Prostate gland (tissue), 2 donors: ENCODE measurements around the gene ZNRF4. TPM values are rescaled to one million over a fixed set of nuclear protein-coding genes. Genes with fewer than 3 reads are reported as not detected.

Experiments used
- DNase-seq: peaks from one replicate; pipeline ENCODE4 v3.0.0-alpha.2; 2019; ENCODE audit warnings: low spot score
- H3K27ac ChIP-seq, 2 donors: fragments of 200-600 bp; sonication (generic); 2 replicates each; pipeline ENCODE4 v1.5.1; 2017 to 2019
- H3K27me3 ChIP-seq: fragments of 200-600 bp; sonication (generic); replicated peaks from 2 replicates; pipeline ENCODE4 v1.5.1; 2019; ENCODE audit not compliant: insufficient read depth
- H3K36me3 ChIP-seq, 2 donors: fragments of 200-600 bp; sonication (generic); 1 replicate in 1 of 2; 2 replicates in 1 of 2; pipeline versions ENCODE4 v1.5.1 to v1.8.1; 2017 to 2019
- H3K4me1 ChIP-seq: fragments of 200-600 bp; sonication (generic); replicated peaks from 2 replicates; pipeline ENCODE4 v1.5.1; 2019
- H3K4me3 ChIP-seq, 2 donors: fragments of 200-600 bp; sonication (generic); 2 replicates each; pipeline ENCODE4 v1.5.1; 2017 to 2019
- H3K9me3 ChIP-seq: fragments of 200-600 bp; sonication (generic); 2 replicates; pipeline ENCODE4 v1.5.1; 2017
- POLR2A ChIP-seq: fragments of 450-650 bp; IDR thresholded peaks from one replicate; pipeline ENCODE4 v1.6.1; 2016; ENCODE audit warnings: antibody characterized with exemption, mild to moderate bottlenecking
- POLR2AphosphoS5 ChIP-seq: sonication (generic); formaldehyde crosslinking; IDR thresholded peaks from one replicate; pipeline ENCODE4 v1.6.1; 2017; ENCODE audit warnings: antibody characterized with exemption
- WGBS: methylation state at CpG from one replicate; pipeline ENCODE4 v1.1.5; 2018; 5-methylcytosine and 5-hydroxymethylcytosine counted together
- intact Hi-C: fragments of 100-400 bp; cut with DNase I; formaldehyde crosslinking; loops from one replicate; pipeline ENCODE4 v1.14.2; 2022
- total RNA-seq, 2 donors: library from RNA; depleted of rRNA; stranded (reverse); fragments of >200 nt; gene quantifications; one replicate each; pipeline ENCODE4 v1.1.0, GENCODE V29; 2016
- TF ChIP-seq, protein P1 (sequence below), 4 experiments: fragments of 200-600 bp in 2 of 4; fragments of 450-650 bp in 2 of 4; sonication (generic) in 2 of 4; IDR thresholded peaks; 1 replicate in 3 of 4; 2 replicates in 1 of 4; pipeline ENCODE4 v1.5.1; 2016 to 2019; ENCODE audit warnings: antibody characterized with exemption in 4 of 4, mild to moderate bottlenecking in 2 of 4, moderate library complexity in 2 of 4

The ZNRF4 gene
- total RNA-seq, 2 donors from 2014 or later: 13.2 TPM; not detected in 1

DNA sequence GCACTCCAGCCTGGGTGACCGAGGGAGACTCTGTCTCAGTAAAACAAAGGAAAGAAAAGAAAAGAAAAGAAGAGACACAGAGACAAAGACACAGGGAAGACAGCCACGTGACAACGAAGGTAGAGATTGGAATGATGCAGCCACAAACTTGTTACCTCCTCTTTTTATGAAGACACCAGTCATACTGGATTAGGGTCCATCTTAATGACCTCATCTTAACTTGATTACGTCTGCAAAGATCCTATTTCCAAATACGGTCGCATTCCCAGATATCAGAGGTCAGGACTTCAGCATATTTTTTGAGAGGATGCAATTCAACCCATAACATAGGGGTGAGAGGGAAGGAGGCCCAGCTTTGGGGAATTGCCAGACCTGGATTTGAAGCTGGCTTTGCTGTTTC lies 4.1 kb downstream of the ZNRF4 start:
- intact Hi-C loops: no loop called here
- H3K27me3 ChIP-seq: no peaks in the 10 kb centered on the region
- no peaks in the 10 kb centered on the region for H3K4me1 ChIP-seq
- no peak overlapping the region for H3K4me3 ChIP-seq
- WGBS: 64% methylated on average over 6 of the region's 6 CpGs
- TF ChIP-seq POLR2A: no peak
- no peaks in the 10 kb centered on the region for H3K36me3 ChIP-seq
- no peak for DNase-seq
- no peaks in the 10 kb centered on the region for H3K9me3 ChIP-seq
- H3K27ac ChIP-seq: no peak overlapping the region

DNA sequence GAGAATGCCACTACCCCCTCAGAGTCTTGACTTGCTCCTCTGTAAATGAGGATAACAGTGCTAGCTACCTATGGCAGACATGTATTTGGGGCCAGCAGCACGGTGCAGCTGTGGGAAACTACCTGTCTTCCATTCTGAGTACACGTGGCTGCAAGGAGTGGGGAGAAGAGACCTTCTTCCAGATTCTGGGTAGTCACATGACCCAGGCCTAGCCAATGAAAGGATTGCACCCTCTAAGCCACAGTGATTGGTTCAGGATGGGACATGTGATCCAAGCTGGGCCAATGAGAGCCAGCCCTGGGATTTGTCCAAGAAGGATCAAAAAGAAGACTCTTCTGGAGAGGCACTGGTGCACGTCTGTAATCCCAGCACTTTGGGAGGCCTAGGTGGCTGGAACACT lies 5.5 kb downstream of the ZNRF4 start:
- WGBS: 64% methylated on average over 3 of the region's 3 CpGs
- TF ChIP-seq POLR2AphosphoS5: no peak
- no peak for TF ChIP-seq POLR2A
- TF ChIP-seq, protein P1, sequence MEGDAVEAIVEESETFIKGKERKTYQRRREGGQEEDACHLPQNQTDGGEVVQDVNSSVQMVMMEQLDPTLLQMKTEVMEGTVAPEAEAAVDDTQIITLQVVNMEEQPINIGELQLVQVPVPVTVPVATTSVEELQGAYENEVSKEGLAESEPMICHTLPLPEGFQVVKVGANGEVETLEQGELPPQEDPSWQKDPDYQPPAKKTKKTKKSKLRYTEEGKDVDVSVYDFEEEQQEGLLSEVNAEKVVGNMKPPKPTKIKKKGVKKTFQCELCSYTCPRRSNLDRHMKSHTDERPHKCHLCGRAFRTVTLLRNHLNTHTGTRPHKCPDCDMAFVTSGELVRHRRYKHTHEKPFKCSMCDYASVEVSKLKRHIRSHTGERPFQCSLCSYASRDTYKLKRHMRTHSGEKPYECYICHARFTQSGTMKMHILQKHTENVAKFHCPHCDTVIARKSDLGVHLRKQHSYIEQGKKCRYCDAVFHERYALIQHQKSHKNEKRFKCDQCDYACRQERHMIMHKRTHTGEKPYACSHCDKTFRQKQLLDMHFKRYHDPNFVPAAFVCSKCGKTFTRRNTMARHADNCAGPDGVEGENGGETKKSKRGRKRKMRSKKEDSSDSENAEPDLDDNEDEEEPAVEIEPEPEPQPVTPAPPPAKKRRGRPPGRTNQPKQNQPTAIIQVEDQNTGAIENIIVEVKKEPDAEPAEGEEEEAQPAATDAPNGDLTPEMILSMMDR (IDR thresholded peaks at IDR 0.05): no peak
- Histone ChIP-seq H3K4me1 (no peaks in the 10 kb centered on the region), H3K27ac (no peak overlapping the region), H3K9me3 (no peaks in the 10 kb centered on the region), H3K27me3 (no peaks in the 10 kb centered on the region), H3K4me3 (no peak overlapping the region), H3K36me3 (no peaks in the 10 kb centered on the region)
- no peak for DNase-seq
- intact Hi-C loops: no loop called here

DNA sequence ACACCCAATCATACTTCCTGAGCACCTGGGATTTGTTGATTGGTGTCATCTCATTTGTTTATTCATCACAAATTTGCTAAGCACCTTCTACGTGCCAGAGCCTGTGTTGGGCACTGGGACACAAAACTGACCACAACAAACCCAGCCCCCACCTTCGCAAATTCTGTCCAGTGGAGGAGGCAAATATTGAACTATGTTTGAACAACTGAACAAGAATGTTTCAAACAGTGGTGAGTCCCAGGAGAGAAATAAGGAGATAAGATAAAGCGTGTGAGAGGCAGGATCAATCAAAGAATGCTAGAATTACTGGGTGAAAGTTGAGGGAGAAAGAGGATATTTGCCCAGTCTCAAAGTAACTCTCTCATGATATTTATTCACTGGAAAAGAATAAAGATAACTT lies 8.7 kb downstream of the ZNRF4 start:
- TF ChIP-seq POLR2A: no peak
- no peak for TF ChIP-seq POLR2AphosphoS5
- TF ChIP-seq, protein P1 (IDR thresholded peaks at IDR 0.05): no peak
- intact Hi-C loops: no loop called here
- no peak for DNase-seq
- no peaks in the 10 kb centered on the region for H3K36me3 ChIP-seq
- no peaks in the 10 kb centered on the region for H3K27me3 ChIP-seq
- H3K4me1 ChIP-seq: no peaks in the 10 kb centered on the region
- H3K4me3 ChIP-seq: no peak overlapping the region
- H3K9me3 ChIP-seq: no peaks in the 10 kb centered on the region
- 66% methylated on average over 3 of the region's 3 CpGs for WGBS
- H3K27ac ChIP-seq: no peak overlapping the region

DNA sequence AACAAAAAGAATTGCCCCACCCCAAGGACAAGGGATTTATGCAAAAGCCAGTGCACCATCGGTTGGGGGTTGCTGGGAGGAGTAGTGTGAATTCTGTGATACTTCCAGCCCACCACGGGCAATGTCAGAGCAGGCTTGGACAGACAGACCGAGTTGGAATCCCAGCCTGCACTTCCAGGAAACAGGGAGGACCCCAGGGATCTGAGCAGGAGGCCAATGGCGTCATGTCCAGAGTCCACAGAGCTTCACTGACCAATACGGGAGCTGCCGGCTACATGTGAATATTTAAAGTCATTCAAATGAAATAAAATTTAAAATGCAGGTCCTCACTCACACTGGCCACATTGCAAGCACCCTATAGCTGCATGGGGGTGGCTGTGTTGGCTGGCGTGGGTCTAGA lies 10.9 kb downstream of the ZNRF4 start:
- no peak overlapping the region for H3K4me3 ChIP-seq
- no peak for DNase-seq
- H3K4me1 ChIP-seq: no peaks in the 10 kb centered on the region
- no peak for TF ChIP-seq POLR2A
- TF ChIP-seq, protein P1 (IDR thresholded peaks at IDR 0.05): no peak
- TF ChIP-seq POLR2AphosphoS5: no peak
- no peaks in the 10 kb centered on the region for H3K9me3 ChIP-seq
- no peaks in the 10 kb centered on the region for H3K27me3 ChIP-seq
- 77% methylated on average over 7 of the region's 7 CpGs for WGBS
- no peak overlapping the region for H3K27ac ChIP-seq
- intact Hi-C loops: no loop called here
- H3K36me3 ChIP-seq: no peaks in the 10 kb centered on the region

DNA sequence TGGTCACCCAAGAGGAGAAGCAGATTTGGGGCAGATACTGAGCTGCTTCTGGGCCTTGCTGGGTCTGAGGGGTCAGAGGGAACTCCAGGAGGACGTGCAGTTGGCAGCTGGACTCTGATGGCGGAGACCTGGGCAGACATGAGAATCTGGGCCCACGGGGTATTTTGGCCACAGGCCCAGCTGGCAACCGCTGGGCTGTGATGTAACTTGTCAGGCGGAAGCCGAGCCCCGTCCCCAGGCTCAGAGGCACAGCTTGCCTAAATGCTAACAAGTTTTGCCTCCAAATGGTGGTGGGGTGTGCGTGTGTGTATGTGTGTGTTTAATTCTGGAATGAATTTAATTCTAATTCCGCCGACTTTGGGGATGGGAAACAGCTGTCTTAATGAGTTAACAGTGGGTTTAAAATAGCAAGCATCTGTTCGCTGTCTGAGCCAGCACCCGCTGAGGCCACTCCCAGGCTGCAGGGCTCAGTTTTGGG lies 11.6 kb downstream of the ZNRF4 start:
- Histone ChIP-seq H3K9me3 (no peaks in the 10 kb centered on the region), H3K36me3 (no peaks in the 10 kb centered on the region), H3K27me3 (no peaks in the 10 kb centered on the region), H3K27ac (no peak overlapping the region), H3K4me1 (no peaks in the 10 kb centered on the region), H3K4me3 (no peak overlapping the region)
- DNase-seq: no peak
- WGBS: 17% methylated on average over 12 of the region's 12 CpGs
- intact Hi-C loops: no loop called here
- TF ChIP-seq POLR2AphosphoS5 (no peak), POLR2A (no peak)
- TF ChIP-seq, protein P1 (IDR thresholded peaks at IDR 0.05): no peak
